LHCN-M2 (cell line): ENCODE results near the gene GOLIM4. TPM values are rescaled to one million over a fixed set of nuclear protein-coding genes. Genes with fewer than 3 reads are reported as not detected.
A peak's percentile ranks its signal among the peaks of the same experiment; 100 is the strongest.
"Not testable (repeated sequence)": the region's sequence is repeated elsewhere in the genome, so short reads cannot be mapped to it uniquely, and the experiment has no call there.

Source experiments
- DNase-seq: peaks from one replicate; pipeline ENCODE4 v3.0.0-alpha.2; 2012; ENCODE audit warnings: low read depth
- total RNA-seq: library from RNA; depleted of rRNA; stranded (reverse); fragments of >200 nt; gene quantifications from 2 replicates; pipeline ENCODE4 v1.2.3, GENCODE V29; 2014

GOLIM4 gene
- total RNA-seq, 1 experiment from 2014 or later, result 42.1 TPM

DNA sequence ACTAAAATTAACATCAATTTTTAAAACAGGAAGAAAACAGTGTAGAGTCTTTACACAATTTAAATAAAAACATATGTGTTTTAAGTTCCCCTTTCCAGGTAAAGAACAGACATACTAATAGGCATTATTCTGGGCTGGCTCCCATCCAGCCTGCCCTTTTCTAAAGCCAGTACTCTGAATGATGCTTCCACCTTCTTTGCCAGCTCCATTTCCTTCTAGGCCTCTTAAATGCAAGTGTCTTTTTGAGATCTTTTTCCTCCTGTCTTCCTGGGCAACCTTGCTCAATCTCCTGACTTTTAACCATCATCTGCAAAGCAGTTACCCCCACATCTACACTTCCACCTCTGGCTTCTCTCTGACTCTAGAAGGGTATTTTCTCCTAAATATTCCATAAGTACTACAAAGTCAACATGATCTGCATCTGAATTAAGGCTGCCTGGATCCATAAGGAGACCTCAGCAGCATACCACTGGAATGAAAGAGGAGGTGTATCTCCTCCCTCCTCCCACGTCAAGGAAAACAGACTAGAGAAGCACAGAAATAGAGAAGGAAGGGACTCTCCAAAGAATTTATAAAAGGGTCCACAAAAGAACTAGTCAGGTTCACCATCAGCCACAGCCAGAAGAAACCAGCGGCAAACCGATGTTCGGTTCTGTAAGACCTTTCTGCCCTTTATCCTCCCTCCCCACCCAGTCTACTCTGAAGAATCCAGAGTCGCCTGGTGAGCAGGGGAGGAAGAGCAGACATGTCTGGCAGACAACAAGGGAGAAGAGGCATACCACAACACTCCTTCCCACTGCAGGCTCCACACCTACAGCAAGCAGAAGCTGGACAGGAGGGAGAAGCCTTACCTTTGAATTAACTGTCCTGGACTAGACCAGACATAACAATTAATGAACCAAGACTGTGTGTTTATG, 47.1 kb downstream of the GOLIM4 start:
- no peak for DNase-seq

DNA sequence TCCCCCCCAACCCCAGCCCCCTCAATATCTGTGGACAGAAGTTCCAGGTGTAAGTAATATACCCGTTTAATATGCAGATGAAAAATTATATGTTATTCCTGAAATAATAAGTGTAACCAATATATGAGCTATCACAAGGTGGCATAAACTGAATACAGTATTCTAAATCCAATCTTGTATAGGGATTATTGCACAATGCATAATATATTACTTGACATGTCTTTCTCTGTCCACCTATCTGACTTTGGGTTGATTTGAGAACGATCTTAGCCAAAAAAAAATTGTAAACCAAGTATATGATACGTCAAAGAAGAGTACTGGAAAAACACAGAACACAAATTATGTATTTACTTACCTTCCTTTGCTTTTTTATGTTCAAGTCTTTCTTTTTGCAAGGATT, 47.8 kb downstream of the GOLIM4 start:
- DNase-seq, result no peak

DNA sequence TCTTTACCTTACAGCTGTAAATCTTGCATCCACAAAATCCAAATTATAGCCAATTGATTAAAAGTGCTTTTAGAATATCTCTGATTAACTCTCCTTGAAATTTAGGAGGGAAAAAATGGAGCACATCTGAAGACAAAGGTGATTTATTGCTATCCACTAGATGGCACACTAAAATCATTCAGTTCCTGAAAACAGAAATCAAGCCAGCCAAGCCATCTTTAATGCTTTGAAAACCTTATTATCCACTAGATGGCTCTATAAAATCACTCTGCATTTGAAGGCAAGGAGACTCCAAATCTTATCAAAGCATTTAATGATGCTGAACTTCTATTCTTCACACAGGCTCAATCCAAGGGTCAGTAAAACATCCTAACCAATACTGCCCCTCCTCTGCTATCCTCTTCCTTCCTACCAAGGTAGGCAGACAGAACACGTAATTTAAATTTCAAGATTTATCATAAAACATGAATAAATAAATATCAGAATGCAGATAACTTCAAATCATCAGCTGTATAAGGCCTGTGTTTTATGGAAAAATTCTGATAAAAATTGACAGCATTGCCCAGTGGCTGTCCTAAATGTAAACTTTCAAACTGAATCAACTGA, 48.4 kb downstream of the GOLIM4 start:
- DNase-seq, result peak; percentile 82

DNA sequence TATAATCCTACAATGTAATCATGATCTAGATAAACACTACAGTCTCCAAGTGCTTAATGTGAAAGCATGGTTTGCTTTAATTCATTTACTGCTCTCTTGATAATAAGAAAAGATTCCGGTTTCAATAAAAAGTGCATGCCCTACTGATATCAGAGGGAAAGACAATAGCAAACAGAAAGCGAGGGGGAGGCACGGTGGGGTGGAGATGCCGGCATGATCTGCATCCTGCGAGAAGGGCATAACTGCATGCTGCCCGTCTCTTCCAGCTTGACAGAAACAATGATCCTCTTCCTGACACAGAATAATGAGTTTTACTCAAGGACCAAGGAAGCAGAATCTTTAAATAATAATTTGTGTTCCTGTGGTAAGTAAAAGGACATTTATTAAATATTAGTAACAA, 51.7 kb downstream of the GOLIM4 start:
- no peak for DNase-seq

DNA sequence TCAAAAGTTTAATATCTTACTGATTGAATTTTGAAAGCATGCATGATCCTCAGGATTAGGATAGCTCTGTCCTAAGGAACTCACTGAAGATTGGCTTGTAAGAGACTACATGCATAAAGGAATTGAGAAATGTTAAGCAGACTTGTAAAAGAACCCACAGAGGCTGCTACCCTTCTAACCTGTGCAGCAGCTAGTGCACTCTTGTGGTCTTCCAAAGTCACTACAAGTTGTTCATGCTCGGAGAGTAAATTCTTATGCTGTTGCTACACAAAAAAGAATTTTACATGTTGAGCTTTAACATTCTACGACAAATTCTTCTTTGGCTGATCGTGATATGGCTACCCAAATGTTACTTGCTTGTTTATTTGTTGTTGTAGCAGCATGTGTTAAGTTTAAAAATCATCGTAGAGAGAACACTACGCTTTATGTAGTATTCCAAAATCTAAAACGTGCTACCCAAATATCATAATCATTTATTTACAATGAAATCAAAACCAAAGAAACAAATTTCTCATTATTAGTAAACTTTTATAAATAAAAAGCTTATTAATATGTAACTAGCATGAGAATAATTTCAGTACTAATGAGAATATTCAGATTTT, 55.0 kb downstream of the GOLIM4 start:
- DNase-seq, result peak; percentile 68

DNA sequence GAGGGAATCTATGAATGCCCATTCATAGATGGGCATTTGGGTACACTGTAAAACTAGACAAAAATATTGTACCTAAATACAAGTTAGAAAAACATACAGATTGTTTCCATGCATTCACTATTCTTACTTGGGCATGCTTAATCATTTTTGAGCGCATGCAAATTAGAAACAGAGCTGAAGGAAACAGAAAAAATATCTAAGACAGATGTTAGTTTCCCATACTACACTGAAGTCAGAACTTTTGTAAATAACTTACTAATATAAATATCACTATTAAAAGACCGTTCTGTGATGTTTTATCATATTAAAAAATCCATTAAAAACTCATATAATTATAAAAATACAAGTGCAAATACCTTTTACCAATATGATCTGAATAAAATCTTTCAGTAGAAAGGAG, 58.7 kb downstream of the GOLIM4 start:
- no peak for DNase-seq

DNA sequence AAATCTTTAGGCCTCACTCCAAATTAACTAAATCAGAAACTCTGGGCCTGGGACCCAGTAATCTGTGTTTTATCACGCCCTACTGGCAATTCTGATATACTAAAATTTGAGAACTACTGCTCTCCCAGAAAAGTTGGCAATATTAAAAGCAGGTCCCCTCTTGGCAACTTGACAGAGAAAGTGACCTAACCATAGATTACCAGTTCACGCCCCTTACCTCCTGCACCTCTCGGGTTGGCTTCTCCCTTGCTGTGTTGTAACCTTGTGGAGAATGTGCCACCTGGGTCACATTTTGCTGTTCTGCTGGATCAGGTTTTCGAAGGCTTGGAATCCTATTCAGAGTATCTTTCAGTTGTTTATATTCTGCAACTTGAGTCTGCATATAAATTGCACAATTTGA, 59.1 kb downstream of the GOLIM4 start:
- DNase-seq, result no peak

DNA sequence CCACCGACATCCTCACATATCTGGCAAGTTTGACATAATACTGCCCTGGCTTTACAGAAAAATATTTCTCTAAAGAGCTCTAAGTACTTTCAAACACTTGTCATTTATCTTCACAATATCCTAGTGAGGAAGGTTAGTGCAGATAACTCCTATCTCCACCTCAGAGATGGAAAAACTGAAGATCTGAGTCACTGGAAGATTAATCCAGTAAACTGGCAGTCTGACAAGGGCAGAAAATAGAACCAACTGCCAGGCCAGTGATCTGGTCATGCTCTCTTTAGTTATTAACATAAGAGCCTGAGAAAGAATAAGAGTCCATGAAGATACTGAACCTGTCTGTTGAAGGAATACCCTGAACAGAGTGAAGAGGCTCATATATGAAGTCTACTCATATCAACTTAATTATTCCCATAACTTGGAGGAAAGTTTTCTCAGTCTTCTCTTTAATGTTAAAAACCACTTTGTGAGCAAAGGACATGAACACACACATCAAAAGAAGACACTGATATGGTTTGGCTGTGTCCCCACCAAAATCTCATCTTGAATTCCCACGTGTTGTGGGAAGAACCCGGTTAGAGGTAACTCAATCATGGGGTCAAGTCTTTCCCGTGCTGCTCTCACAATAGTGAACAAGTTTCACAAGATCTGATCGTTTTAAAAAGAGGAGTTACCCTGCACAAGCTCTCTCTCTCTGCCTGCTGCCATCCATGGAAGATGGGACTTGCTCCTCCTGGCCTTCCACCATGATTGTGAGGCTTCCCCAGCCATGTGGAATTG, 61.4 kb downstream of the GOLIM4 start:
- DNase-seq, result peak; percentile 80

DNA sequence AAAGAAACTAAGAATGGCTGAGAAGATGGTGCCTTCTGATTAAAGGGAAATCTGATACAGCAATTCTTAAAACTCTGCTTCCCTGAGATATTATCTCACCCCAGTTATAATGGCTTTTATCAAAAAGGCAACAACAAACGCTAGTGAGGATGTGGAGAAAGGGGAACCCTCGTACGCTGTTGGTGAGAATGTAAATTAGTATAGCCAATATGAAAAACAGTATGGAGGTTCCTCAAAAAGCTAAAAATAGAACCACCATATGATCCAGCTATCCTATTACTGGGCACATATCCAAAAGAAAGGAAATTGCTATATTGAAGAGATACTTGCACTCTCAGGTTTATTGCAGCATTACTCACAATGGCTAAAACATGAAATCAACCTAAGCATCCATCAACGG, 65.1 kb downstream of the GOLIM4 start:
- no peak for DNase-seq

DNA sequence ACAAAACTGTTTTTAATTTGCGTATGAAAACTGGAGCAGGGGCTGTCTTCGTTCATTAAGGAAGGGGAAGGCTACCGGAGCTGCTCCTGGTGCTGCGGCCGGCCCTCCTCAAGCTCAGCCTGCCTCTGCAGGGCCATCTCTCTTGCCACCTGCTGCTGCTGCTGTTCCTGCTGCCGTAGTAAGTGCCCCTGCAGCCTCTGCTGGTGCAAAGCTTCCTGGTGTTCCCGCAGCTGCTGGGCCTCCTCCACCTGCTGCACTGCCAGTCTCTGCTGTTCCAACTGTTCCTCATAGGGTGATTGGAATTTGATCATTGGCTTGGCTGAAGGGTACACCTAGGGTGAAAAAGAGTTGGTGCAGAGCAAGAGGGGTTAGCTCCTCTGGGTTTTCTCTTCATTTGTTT, 66.0 kb downstream of the GOLIM4 start:
- no peak for DNase-seq

DNA sequence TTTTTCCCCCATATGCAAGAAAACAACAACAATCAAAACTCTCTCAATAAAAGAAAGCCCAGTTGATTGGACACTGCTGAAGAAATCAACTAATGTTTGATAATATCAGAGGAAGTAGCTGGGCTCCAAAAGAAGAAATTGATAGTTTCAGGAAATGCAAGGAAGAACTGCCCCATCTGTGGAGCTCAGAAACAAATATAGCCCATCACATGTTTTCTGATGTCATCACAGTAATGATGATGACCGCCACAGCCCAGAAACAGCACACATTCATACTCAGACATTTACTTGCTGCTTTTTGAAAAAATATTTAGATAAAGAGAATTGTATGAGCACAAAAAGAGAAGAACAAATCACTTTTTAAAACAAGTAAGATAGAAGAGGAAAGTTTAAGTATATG, 67.6 kb downstream of the GOLIM4 start:
- DNase-seq, result no peak

DNA sequence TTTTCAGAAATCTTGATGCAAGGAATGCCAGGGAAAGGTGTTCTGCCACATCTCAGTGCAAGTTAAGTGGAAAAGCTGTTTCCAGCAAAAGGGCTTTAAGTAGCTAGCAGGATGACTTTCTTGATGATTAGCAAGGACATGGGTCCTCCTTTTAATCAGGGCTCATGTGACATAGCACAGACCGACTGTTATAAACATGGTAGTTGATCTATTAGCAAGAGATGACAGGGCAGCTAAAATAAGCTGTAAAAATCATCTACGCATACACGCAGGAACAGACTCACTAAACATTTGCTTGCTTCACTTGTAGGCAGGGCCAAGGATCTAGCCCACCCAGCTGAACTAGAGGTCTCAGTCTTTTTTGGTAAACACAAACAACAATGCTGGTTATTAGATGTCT, 69.0 kb downstream of the GOLIM4 start:
- DNase-seq, result no peak

DNA sequence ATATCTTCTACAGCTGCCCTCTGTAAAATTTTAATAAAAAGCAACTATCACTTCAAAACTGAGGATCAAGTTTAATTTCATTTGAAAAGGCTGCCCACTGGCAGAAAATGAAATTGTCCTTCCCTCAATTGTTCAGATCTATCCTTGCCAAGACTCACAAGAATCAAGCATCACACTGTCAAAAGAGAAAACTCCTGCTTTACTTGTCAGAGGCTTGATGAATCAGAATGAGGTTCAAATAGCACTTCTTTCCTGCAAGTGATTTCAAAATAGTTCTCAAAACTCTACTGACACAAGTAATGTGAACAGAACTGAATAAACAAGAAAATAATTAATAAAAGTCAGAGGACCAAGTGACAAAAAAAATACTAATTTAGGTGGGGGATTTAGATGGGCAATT, 70.6 kb downstream of the GOLIM4 start:
- DNase-seq, result peak; percentile 52

DNA sequence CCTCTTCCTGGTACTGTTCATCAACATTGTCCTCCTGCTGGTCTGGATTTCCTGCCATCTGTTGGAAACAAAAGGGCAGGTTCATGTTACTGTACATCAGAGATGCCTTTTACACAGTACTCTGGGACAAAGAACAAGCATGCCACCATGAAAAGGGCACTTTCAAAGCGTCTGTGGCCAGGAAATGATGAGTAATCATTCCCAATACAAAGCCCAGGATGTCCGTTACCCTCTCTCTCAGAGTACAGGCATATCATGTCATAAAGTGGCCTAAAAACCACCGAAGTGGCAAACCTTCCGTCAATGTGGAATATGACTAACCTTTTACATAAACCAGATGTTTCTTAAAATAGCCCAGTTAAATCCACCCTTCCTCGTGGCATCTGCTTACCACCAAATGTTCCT, 71.2 kb downstream of the GOLIM4 start:
- DNase-seq, result peak; percentile 97

DNA sequence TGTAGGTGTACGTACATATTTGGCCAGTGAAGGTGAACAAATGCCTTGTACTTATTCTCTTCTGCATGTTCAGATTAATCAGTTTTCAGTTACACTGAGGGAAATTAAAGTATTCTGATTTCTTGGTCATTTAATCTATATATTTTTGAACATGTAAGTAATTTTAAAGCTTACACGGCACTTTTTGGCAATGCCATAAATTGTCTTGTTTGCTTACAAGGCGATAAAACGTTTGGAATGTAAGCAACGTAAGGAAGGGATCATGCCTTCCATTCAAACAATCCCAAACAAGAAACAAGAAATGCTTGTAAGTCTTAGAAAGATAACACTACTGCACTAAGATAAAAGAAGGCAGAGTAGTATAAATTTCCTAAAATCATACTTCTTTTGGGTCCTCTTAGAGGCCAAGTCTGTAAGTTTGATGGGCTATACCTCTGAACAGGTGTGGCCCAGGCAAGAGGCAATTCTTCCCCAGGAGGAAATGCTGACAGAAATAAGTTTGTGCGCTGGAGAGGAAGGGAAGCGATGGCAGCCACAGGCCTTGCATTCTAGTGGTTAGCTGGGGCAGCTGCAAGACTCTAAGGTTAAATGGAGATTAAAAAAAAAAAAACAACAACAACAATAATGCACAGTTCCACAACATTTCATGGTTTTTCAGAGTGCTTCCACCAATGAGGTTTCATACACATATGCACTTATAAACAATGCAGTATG, 73.8 kb downstream of the GOLIM4 start:
- DNase-seq, result peak; percentile 14

DNA sequence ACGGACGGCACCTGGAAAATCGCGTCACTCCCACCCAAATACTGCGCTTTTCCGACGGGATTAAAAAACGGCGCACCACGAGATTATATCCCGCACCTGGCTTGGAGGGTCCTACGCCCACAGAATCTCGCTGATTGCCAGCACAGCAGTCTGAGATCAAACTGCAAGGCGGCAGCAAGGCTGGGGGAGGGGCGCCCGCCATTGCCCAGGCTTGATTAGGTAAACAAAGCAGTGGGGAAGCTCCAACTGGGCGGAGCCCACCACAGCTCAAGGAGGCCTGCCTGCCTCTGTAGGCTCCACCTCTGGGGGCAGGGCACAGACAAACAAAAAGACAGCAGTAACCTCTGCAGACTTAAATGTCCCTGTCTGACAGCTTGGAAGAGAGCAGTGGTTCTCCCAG, 84.4 kb downstream of the GOLIM4 start:
- DNase-seq, result not testable (repeated sequence)

DNA sequence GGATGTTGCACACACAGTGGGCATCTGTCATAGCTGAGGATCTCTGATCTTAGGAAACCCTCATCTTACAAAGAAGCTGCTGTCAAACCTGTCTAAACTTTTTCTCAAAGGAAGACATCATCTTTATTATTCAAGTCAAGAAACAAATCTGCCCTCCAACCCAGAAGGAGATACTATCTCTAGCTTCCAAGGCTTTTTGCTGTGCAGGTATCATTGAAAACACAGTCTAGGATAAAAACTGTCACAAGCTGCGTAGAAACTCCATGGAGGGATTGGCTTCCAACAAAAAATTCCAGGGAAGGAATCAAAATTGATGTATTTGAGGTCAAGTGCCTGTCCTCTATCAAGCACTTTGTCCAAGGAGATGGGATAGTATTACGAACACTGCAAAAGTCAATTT, 89.1 kb downstream of the GOLIM4 start:
- no peak for DNase-seq

DNA sequence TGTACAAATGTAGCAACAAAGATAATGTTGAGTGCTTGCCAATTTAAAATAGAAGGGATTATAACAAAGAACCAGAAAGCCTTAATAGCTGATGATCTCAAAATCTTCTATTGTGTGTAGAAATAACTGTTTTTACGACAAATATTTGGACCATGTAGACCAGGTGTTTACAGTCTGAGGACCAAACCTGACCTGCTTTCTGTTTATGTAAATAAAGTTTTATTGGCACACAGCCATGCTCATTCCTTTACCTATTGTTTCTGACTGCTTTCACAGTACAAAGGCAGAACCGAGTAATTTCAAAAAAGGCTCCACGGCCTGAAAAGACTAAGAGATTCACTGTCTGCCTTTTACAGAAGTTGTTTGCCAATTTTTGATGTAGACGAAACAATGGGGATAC, 91.8 kb downstream of the GOLIM4 start:
- no peak for DNase-seq

DNA sequence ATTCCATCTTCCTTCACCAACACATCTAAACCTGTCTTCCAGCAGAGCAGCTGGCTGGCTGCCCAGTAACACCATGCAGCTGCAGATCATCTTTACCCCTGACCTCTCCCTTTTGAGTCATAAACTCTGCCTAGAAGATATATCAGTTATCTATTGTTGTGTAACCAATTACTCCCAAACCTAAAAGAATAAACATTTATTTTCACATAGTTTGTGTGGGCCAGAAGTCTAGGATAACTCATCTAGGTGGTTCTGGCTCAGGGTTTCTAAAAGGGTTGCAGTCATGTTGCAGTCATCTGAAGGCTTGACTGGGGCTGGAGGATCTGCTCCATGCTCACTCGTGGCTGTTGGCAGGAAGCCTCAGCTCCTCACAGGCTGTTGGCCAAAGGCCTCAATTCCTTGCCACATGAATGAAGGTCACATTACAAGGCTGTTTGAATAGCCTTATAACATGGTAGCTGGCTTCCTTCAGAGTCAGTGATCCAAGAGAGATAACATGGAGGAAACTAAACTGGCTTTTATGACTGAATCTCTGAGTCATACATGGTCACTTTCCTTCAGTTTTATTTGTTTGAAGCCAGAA, 92.8 kb downstream of the GOLIM4 start:
- peak; percentile 60 for DNase-seq

DNA sequence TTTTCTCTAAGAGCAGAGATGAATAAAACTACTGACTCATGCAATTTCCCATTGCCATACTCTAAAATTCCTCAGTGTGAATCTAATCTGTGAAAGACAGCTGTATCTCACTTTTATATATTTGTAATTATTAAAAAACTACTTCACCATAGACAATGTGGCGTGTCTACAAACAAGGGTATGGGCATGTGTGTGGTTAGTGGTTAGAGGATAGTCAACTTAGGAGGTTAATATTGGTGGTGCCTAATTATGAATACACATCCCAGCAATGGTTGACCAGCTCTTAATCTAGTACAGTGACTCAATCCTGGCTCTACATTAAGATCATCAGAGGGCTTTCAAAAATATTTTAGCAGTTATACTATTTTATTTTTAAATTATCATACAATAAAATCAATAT, 94.5 kb downstream of the GOLIM4 start:
- peak; percentile 51 for DNase-seq

DNA sequence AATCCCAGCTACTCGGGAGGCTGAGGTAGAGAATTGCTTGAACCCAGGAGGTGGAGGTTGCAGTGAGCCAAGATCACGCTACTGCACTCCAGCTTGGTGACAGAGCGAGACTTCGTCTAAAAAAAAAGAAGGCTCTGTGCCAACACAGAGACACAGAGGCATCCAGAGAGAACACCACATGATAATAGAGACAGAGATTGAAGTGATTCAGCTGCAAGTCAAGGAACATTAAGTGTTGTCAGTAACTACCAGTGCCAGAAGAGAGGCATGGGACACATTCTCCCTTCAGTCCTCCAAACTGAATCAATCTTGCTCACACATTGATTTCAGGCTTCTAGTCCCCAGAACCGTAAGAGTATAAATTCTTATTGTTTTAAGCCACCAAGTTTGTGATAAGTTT, 97.5 kb downstream of the GOLIM4 start:
- no peak for DNase-seq
